Sigmoid colon (tissue), 4 donors: ENCODE data around the gene C1orf167.

ENCODE experiments used
- CTCF ChIP-seq, 4 experiments: fragments of 450-650 bp in 3 of 4; fragments of 200-600 bp in 1 of 4; IDR thresholded peaks; one replicate each; pipeline ENCODE4 v1.5.1; 2016 to 2019; ENCODE audit warnings: antibody characterized with exemption in 4 of 4, mild to moderate bottlenecking in 3 of 4, moderate library complexity in 2 of 4
- EP300 ChIP-seq, 4 donors: sonication (generic); formaldehyde crosslinking; IDR thresholded peaks; one replicate each; pipeline ENCODE4 v1.6.1; 2017; ENCODE audit warnings: antibody characterized with exemption in 4 of 4

- TF ChIP-seq CTCF (IDR thresholded peaks at IDR 0.05), result no peak
- no peak for TF ChIP-seq EP300 (IDR thresholded peaks at IDR 0.05)
Measured at GRCh38 chr1:11714831-11715575, 47.0 kb upstream of the C1orf167 start.
